HG03457 (cell line): ENCODE data around the gene ADCY10.
A peak's percentile ranks its signal among the peaks of the same experiment; 100 is the strongest.
"Not testable (repeated sequence)": the region's sequence is repeated elsewhere in the genome, so short reads cannot be mapped to it uniquely, and the experiment has no call there.

Source experiments
- ATAC-seq: cut with Tn5 transposase; IDR thresholded peaks from one replicate; pipeline ENCODE4 v1.9.1; 2021; ENCODE audit warnings: moderate number of reproducible peaks; ENCODE audit not compliant: unreplicated experiment

ADCY10 gene

DNA sequence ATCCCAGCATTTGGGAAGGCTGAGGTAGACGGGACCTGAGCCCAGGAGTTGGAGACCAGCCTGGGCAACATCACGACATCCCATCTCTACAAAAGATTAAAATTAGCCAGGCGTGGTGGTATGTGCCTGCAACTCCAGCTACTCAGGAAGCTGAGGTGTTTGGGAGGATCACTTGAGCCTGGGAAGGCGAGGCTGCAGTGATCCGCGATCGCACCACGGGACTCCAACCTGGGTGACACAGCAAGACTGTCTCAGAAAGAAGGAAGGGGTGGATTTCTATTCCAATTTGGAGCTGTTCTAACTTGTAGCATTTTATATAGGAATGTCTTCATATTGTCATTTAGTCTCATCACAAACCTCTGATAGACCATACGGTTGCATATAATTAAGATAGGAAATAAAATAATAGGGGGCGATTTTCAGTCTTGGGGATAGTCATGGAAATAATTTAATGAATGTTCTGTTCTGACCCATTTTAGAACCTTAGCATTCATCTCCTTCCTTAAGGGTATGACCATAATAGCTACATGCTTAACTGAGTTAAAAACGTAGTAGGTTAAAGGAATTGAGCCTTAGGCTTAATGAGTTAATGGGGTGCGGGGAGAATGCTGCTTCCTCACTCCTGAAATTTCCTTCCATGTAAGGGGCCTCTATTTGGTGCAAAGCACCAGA lies 93.1 kb downstream of the ADCY10 start:
- ATAC-seq: no peak

DNA sequence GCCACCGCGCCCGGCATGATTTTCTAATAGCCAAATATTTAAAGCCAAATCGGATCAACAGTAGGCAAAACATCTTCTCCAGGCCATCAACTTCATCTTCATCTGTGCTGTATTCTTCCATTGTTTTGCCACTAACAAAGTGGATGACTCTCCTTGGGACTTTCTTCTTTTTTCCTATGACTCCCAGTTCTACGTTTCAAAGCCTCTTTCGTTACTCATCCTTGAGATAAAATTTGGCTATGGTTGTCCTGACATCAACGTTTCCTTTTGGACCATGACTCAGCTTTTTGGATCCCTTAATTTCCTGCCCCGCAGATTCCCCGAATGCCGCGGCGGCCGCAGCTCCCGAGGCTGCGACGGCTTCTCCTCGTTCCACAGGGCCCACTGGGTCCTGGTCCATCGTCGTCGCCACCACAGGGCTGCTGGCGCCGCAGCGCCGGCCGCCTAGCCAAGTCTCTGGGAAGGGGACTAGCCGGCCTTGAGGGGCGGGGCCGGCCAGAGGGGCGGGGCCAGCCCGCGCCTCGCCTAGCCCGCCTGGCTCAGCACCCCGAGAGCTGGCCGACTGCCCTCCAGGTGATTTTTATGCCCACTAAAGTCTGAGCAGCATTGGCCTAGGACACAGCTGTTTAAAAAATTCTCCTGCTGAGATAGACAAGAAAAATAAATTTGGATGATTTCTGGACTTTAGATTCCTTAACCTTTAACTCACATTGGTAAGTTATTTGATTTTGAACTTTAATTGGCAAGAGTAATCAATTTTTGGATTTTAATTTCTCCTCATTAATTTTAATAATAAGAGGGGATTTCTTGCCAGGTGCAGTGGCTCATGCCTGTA lies 93.9 kb downstream of the ADCY10 start:
- ATAC-seq: no peak

DNA sequence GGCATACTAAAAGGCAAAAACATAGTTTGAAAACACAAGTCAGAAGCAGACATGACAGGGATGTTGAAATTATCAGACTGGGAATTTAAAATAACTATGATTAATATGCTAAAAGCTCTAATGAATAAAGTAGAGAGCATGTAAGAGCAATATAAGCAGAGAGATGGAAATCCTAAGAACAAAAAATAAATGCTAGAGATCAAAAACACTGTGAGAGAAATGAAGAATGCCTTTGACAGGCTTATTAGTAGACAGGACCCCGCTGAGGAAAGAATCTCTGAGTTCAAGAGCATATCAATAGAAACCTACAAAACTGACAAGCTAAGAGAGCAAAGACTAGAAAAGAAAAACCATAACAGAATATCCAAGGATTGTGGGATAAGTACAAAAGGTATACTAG lies 98.3 kb downstream of the ADCY10 start:
- ATAC-seq: no peak

DNA sequence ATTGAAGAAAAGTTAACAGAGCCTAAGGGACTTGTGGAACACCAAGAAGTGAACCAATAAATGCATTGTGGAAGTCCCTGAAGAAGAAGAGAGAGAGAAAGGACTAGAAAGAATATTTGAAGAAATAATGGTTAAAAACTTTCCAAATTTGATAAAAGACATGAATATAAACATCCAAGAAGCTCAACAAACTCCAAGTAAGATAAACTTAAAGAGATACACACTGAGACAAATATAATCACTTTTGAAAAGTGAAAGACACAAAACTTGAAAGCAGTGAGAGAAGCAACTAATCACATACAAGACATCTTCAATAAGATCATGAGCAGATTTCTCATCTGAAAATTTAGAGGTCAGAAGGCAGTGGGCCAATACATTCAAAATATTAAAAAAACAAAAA lies 101.0 kb downstream of the ADCY10 start:
- no peak for ATAC-seq

DNA sequence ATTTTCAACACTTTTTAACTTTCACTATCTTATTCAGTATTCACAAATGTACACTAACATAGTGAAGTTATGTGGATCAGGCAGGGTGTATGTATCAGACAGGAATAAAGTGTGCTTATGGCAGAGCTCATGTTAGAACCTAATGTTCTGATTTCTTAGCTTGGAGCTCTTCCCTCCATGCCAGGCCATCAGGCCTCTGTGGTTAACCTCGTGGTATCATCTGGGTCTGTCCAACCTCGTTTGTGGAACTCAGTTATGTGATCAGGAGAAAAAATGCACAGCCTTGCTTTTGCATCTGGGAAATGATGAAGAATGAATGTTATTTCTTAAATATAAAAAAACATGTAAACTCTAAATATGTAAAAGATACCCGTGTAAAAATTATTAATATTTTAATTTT lies 105.2 kb downstream of the ADCY10 start:
- ATAC-seq: no peak

DNA sequence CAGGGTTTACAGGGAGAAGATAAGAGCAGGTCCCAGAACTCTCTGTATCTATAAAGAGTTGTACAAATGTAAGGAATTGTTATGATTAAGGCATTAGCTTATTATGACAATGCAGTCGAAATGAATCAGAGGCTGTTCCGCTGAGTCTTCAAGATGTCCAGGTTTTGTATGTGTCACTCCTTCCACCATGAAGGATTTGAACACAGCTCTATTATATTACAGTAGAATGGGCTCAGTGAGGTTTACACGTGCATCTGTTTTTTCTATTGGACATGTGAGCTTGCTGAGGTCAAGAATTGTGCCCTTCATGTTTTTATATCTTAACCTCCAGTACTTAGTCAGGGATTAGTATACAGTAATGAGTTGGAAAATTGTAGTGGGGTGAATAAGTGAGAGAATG lies 105.8 kb downstream of the ADCY10 start:
- ATAC-seq: no peak

DNA sequence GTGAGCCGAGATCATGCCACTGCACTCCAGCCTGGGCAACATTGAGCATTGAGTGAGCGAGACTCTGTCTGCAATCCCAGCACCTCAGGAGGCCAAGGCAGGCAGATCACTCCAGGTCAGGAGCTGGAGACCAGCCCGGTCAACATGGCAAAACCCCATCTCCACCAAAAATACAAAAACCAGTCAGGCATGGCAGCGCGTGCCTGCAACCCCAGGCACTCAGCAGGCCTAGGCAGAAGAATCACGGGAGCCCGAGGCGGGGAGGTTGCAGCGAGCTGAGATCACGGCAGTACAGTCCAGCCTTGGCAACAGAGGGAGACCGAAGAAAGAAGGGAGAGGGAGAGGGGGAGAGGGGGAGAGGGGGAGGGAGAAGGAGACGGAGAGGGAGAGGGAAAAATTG lies 107.3 kb downstream of the ADCY10 start:
- not testable (repeated sequence) for ATAC-seq

DNA sequence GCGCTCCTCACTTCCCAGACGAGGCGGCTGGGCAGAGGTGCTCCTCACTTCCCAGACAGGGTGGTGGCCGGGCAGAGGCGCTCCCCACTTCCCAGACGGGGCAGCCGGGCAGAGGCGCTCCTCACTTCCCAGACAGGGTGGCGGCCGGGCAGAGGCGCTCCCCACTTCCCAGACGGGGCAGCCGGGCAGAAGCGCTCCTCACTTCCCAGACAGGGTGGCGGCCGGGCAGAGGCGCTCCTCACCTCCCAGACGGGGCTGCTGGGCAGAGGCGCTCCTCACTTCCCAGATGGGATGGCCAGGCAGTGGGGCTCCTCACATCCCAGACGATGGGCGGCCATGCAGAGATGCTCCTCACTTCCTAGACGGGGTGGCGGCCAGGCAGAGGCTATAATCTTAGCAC lies 107.7 kb downstream of the ADCY10 start:
- ATAC-seq: not testable (repeated sequence)

DNA sequence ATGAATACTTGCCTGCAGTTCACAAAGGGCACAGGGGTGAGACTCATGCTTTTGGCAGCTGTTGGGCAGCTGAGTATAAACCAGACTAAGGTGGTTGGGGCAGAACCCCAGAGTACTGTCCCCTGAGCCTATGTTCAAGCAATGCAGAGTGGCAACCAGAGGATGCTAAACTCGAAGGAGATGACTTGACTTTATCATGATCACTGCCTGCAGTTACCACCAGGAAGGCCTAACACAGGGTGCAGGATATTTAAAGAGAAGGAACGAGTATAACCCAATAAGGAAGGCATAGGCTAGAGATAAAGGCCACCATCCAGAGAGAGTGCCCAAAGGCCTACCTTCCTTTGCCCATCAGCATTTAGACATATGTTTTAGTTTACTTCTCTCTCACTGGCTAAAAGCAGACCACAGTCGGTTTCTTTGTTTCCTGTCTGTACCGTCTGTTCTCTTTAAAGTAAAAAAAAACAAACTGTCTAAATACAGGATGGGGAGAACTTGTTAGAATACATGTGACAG lies 108.8 kb downstream of the ADCY10 start:
- no peak for ATAC-seq

DNA sequence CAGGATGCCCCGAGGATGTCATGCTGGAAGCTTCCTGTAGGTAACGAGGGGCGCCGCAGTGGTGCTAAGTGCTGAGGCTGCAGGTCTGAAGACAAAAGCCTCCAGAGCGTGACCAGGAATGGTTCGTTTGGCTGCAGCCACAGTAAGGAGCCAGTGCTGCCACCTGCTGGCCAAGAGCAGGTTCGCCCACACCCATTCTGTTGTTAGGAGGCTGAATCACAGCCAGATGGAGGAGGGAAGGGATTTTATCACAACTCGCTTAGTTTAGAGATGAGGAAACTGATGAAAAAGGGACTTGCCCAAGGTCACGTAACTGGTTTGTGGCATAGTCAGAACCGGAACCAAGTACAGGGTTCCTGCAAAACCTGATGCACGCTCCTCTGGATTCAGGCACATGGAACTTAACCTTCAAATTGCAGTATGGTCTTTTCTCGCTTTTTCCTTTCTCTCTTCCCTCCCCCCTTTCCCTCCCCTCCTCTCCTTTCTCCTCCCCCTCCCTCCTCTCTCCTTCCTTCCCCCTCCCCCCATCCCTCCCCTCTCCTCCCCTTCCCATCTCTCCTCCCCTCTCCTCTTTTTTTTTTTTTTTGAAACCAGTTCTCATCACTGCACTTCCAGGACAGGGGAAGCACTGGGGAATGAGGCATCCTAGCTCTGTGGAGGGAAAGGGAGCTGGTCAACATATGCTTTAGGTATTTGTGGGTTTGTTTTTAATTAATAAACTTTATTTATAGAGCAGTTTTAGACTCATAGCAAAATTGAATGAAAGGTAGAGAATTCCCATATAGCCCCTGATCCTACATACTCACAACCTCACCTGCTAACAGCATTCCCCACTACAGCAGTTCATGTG lies 110.4 kb downstream of the ADCY10 start:
- ATAC-seq: peak; percentile 91

DNA sequence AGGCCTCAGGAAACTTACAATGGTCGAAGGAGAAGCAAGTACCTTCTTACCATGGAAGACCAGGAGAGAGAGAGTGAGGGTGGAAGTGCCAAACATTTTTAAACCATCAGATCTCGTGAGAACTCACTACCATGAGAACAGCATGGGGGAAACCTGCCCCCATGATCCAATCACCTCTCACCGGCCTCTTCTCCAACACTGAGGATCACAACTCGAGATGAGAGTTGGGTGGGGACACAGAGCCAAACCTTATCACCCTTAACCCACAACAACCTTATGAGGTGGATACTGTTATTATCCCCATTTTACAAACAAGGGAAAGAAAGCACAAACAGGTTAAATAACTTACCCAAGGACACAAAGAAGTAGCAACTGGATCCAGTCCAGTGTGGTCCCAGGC lies 111.7 kb downstream of the ADCY10 start:
- no peak for ATAC-seq

DNA sequence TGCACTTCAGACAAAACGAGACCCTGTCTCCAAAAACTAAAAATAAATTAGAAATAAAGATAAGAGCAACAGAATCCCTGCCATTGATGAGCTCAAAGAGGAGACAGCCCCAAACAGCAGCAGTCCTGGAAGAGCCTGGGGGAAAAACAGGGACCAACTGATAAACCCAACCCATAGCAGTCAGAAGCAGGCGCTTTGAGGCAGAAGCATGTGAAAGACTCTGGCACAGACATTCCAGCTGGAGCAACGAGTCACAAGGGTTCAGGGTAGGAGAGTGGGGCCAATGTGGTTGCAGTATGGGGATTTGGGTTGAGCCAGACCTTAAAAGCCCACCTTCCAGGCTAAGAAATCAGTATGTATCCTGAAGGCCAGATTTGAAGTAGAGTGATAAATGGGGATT lies 113.7 kb downstream of the ADCY10 start:
- no peak for ATAC-seq

DNA sequence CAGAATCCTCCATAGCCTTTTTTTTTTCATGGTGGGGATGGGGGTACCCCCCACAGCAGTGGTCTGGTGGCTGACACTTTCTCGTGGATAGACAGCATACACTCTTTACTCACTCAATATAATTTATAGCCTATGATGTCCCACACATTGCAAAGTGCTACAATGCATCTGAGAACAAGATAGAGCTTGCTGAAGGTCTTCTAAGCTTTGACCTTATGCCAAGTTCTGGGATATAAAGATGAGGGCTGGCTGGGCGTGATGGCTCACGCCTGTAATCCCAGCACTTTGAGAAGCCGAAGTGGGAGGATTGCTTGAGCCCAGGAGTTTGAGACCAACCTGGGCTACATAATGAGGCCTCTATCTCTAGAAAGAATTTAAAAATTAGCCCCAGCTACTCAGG lies 114.2 kb downstream of the ADCY10 start:
- ATAC-seq: no peak

DNA sequence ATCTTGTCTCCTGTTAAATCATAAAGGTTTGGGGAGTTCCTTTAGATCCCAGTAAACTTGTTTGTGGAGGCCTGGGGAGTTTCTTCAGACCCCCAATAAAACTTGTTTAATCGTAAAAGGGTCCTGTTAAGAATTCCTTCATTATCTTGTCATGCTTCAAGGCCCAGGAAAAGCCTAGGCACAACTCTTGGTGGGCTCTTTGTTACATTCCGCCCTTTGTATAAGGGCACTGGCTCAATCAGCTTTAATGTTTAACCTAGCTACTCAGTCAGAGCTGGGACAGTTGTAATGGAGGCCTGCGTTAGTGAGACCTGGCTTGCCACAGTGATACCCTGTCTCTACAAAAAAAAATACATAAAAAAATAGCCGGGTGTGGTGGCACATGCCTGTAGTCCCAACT lies 115.0 kb downstream of the ADCY10 start:
- ATAC-seq: no peak

DNA sequence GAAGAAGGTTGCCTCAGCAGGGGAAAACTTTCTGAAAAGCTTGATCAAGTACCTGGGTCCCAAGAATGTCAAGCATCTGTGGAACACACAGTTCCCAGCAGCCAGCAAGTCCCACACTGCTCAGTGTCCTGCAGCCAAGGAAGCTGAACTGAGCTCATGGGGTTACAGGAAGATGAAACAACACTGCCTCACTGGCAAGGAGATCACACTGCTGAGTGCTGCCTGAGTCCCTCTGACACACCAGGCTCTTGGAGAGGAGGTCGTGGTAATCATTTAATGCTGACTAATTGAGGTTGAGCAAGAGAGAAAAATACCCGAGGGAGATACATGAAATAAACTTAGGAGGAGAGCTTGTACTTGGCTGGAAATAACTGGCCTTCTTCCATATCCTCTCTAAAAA lies 116.9 kb downstream of the ADCY10 start:
- ATAC-seq: no peak

DNA sequence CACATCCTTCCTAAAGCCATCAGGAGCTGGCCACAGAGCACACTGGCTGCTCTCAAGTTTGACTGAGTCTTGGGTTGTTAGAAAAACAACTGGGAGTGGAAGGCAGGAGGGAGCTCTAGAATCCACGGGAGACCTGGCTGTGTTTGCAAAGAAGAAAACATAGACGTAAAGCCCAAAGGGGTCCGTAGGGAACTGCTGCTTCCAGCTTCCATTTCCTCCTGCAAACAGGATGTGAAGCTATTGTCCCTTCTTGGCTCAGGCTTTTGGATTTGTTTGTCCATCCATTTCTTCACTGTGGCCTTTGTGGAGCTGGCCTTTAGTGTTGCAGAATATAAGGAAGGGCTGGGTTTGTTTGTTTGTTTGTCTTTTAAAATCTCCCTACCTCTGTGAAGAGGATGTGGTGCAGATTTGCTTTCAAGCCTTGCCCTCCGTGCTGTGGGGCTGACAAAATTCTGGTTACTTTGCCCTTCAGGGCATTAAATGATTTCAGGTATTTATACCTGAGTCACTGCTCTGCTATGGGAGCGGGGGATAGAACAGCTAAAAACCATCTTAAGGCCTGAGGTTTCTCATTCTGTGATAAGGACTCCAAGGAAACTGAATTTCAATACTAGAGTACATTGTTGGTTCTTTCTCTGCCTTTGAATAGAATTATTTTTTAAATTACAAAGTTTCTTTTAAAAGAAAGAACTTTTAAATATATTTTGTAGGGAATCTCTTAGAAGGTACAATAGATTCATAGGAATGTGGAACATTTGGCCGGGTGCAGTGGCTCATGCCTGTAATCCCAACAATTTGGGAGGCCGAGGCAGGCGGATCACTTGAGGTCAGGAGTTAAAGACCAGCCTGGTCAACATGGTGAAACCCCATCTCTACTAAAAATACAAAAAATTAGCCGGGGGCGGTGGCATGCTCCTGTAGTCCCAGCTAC lies 117.9 kb downstream of the ADCY10 start:
- ATAC-seq: no peak

DNA sequence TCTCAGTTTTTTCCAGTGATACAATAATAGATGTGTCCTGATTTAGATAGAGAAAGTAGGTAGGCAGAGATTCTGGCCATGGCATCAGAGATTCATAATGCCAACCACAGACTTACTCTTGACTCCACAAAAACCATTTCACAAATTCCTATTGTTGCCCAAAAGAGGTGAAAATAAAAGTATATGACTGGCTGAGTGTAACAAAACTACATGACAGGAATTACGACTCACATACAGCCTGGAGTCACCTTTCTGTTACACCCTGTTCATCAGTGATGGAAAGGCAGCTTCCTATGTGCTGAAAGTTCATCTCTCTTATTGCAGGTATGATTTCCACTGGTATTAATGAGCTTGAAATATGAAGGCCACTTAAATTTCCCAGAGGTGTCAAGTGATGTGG lies 119.9 kb downstream of the ADCY10 start:
- ATAC-seq: no peak

DNA sequence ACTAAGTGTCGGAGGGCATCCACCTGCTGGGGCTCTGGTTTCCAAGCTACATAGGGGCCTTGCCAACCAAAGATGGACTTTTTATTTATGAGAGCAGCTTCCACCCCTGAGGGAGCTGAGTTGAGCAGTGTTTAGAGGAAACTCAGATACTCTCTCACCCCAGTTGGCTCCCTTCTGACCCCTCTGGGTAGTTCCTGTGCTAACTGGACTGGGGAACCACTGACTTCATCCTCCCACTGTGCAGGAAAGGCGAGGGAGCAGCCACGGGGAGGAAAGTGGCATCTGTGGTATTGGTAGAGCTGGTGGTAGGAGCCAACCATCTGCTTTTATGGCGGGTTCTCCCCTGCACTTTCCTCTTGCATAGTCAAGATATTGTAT lies 121.8 kb downstream of the ADCY10 start:
- no peak for ATAC-seq

DNA sequence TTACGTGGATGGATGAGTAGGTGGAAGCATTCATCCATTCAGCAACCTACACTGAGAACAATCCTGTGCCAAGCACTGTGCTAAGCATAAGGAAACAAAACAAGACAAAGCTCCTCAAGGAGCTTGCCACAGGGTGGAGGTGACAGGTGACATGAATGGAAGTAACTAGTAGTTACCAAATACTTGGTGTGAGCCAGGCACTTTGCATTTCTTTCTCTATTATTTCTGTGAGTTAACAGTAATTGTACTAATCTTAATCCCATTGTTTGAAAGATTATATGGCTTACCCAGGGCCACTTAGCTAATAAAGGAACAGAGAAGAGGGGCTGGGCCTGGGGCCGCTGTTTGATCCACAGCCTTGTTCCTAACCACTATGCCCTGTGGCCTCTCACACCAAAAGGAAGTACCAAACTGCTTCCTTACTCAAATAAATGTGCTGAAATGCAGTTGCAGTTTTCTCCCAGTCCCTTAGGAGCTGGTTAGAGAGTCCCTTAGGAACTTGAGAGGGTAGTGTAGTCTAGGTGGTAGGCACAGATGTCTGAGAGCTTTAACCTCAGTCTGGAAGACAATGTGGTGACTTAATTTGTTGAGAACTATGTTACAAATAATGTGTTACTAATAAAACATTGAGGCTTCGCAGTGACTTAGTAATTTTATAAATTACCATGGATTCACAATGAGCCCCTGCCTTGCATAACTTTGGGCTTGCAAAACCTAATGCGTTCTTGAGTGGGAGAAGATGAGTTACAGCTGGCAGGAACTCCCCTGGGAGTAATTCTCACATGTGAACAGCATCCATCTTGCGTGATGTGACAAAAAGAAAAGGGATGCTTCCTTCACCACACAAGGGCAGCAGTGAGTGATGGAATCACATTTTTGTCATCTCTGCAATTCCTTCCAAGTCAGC lies 122.4 kb downstream of the ADCY10 start:
- no peak for ATAC-seq
